H9 (cell line): ENCODE data around the gene ASPM. TPM values are rescaled to one million over a fixed set of nuclear protein-coding genes. Genes with fewer than 3 reads are reported as not detected.

ENCODE experiments used
- DNase-seq: peaks from one replicate; pipeline ENCODE4 v3.0.0-alpha.2; 2017
- H2AFZ ChIP-seq: one replicate; pipeline ENCODE4 v1.6.1; 2013; ENCODE audit warnings: mild to moderate bottlenecking, low read length, control low read depth, moderate library complexity
- H2AK5ac ChIP-seq: 2 replicates; pipeline ENCODE4 v1.6.1; 2013; ENCODE audit warnings: low read length, control low read depth, mixed read lengths; ENCODE audit not compliant: insufficient read length
- H2BK120ac ChIP-seq: one replicate; pipeline ENCODE4 v1.6.1; 2013; ENCODE audit warnings: low read depth, mild to moderate bottlenecking, low read length, control low read depth, inconsistent platforms; ENCODE audit not compliant: poor library complexity, severe bottlenecking
- H2BK12ac ChIP-seq: 2 replicates; pipeline ENCODE4 v1.6.1; 2013; ENCODE audit warnings: low read length, control low read depth, mixed read lengths, low read depth; ENCODE audit not compliant: insufficient read length
- H2BK15ac ChIP-seq: 2 replicates; pipeline ENCODE4 v1.6.1; 2013; ENCODE audit warnings: low read depth, low read length, control low read depth
- H2BK20ac ChIP-seq: one replicate; pipeline ENCODE4 v1.6.1; 2013; ENCODE audit warnings: low read depth, mild to moderate bottlenecking, low read length, control low read depth, inconsistent platforms; ENCODE audit not compliant: poor library complexity, severe bottlenecking
- H2BK5ac ChIP-seq: 2 replicates; pipeline ENCODE4 v1.6.1; 2013; ENCODE audit warnings: low read length, control low read depth, mixed read lengths; ENCODE audit not compliant: insufficient read length
- H3K14ac ChIP-seq: 2 replicates; pipeline ENCODE4 v1.6.1; 2013; ENCODE audit warnings: low read length, control low read depth; ENCODE audit not compliant: insufficient read depth
- H3K18ac ChIP-seq: 2 replicates; pipeline ENCODE4 v1.6.1; 2013; ENCODE audit warnings: low read depth, mild to moderate bottlenecking, mixed read lengths, low read length, control low read depth; ENCODE audit not compliant: insufficient read length
- H3K23ac ChIP-seq: 2 replicates; pipeline ENCODE4 v1.6.1; 2013; ENCODE audit warnings: low read length, control low read depth, mixed read lengths, low read depth; ENCODE audit not compliant: insufficient read length
- H3K23me2 ChIP-seq: 2 replicates; pipeline ENCODE4 v1.6.1; 2013; ENCODE audit warnings: low read depth, mild to moderate bottlenecking, mixed read lengths, low read length, control low read depth; ENCODE audit not compliant: insufficient read length, poor library complexity, severe bottlenecking
- H3K27ac ChIP-seq: 2 replicates; pipeline ENCODE4 v1.5.1; 2013; ENCODE audit warnings: low read length, control low read depth, mixed read lengths, low read depth; ENCODE audit not compliant: insufficient read length
- H3K27me3 ChIP-seq: 2 replicates; pipeline ENCODE4 v1.6.1; 2013; ENCODE audit warnings: low read length, control low read depth, inconsistent platforms; ENCODE audit not compliant: insufficient read depth
- H3K4ac ChIP-seq: 2 replicates; pipeline ENCODE4 v1.6.1; 2013; ENCODE audit warnings: low read depth, mild to moderate bottlenecking, control low read depth, inconsistent platforms, low read length, moderate library complexity
- H3K4me1 ChIP-seq: 2 replicates; pipeline ENCODE4 v1.6.1; 2013; ENCODE audit warnings: low read length, control low read depth, inconsistent platforms; ENCODE audit not compliant: insufficient read depth
- H3K4me2 ChIP-seq: 2 replicates; pipeline ENCODE4 v1.6.1; 2013; ENCODE audit warnings: low read length, control low read depth, mixed read lengths; ENCODE audit not compliant: insufficient read length, insufficient read depth
- H3K56ac ChIP-seq: 2 replicates; pipeline ENCODE4 v1.6.1; 2013; ENCODE audit warnings: low read depth, mild to moderate bottlenecking, mixed read lengths, low read length, control low read depth; ENCODE audit not compliant: insufficient read length
- H3K79me1 ChIP-seq: 2 replicates; pipeline ENCODE4 v1.6.1; 2013; ENCODE audit warnings: low read depth, mild to moderate bottlenecking, moderate library complexity, low read length, control low read depth, inconsistent platforms; ENCODE audit not compliant: insufficient read depth, poor library complexity, severe bottlenecking
- H3K79me2 ChIP-seq: 2 replicates; pipeline ENCODE4 v1.6.1; 2013; ENCODE audit warnings: low read length, control low read depth, inconsistent platforms; ENCODE audit not compliant: insufficient read depth
- H3K9ac ChIP-seq: 2 replicates; pipeline ENCODE4 v1.6.1; 2013; ENCODE audit warnings: low read length, control low read depth, mixed read lengths; ENCODE audit not compliant: insufficient read length; ENCODE audit errors: extremely low read depth
- H3K9me3 ChIP-seq: one replicate; pipeline ENCODE4 v1.6.1; 2013; ENCODE audit warnings: low read depth, low read length, inconsistent platforms; ENCODE audit not compliant: control insufficient read depth
- H3T11ph ChIP-seq: one replicate; pipeline ENCODE4 v1.6.1; 2013; ENCODE audit warnings: mild to moderate bottlenecking, low read length, control low read depth, inconsistent platforms
- H4K20me1 ChIP-seq: one replicate; pipeline ENCODE4 v1.6.1; 2013; ENCODE audit not compliant: control insufficient read depth, insufficient read length, insufficient read depth
- H4K5ac ChIP-seq: 2 replicates; pipeline ENCODE4 v1.6.1; 2013; ENCODE audit warnings: low read depth, mild to moderate bottlenecking, mixed read lengths, low read length, control low read depth; ENCODE audit not compliant: insufficient read length
- H4K8ac ChIP-seq: replicated peaks from 2 replicates; pipeline ENCODE4 v1.6.1; 2013; ENCODE audit warnings: low read length, control low read depth, mixed read lengths, low read depth; ENCODE audit not compliant: insufficient read length
- H4K91ac ChIP-seq: 2 replicates; pipeline ENCODE4 v1.6.1; 2013; ENCODE audit warnings: low read depth, mild to moderate bottlenecking, moderate library complexity, mixed read lengths, low read length, control low read depth; ENCODE audit not compliant: insufficient read length
- H3K27ac Mint-ChIP-seq, 3 experiments: 2 replicates in 2 of 3; 3 replicates in 1 of 3; pipeline ENCODE4 v1.8.0; 2020 to 2021; ENCODE audit warnings: mixed read lengths in 3 of 3, mild to moderate bottlenecking in 1 of 3, moderate library complexity in 1 of 3
- H3K27me3 Mint-ChIP-seq: 2 replicates; pipeline ENCODE4 v1.8.0; 2021; ENCODE audit warnings: low read depth, mild to moderate bottlenecking, moderate library complexity, mixed read lengths
- H3K36me3 Mint-ChIP-seq, 3 experiments: 2 replicates in 2 of 3; 3 replicates in 1 of 3; pipeline ENCODE4 v1.8.0; 2020 to 2021; ENCODE audit warnings: low read depth in 3 of 3, mixed read lengths in 3 of 3; ENCODE audit not compliant: insufficient read depth in 1 of 3
- H3K4me1 Mint-ChIP-seq, 2 experiments: 2 replicates each; pipeline ENCODE4 v1.8.0; 2020; ENCODE audit warnings: mixed read lengths in 2 of 2
- H3K4me3 Mint-ChIP-seq, 2 experiments: 2 replicates in 1 of 2; 3 replicates in 1 of 2; pipeline ENCODE4 v1.8.0; 2020 to 2021; ENCODE audit warnings: mild to moderate bottlenecking in 2 of 2, mixed read lengths in 2 of 2, moderate library complexity in 1 of 2
- H3K9me3 Mint-ChIP-seq, 2 experiments: 2 replicates in 1 of 2; 3 replicates in 1 of 2; pipeline ENCODE4 v1.8.0; 2020; ENCODE audit warnings: mild to moderate bottlenecking in 2 of 2, mixed read lengths in 2 of 2, moderate library complexity in 1 of 2
- total RNA-seq: library from RNA; stranded (reverse); gene quantifications from 2 replicates; pipeline ENCODE4 v1.2.1, GENCODE V29; 2021
- TF ChIP-seq, protein P1 (sequence below): fragments of 200-600 bp; sonication (generic); conservative IDR thresholded peaks from 3 replicates; pipeline ENCODE4 v1.8.0; 2021; ENCODE audit warnings: antibody characterized with exemption, mild to moderate bottlenecking

ASPM gene
- total RNA-seq, 1 experiment from 2014 or later = 34.9 TPM

DNA sequence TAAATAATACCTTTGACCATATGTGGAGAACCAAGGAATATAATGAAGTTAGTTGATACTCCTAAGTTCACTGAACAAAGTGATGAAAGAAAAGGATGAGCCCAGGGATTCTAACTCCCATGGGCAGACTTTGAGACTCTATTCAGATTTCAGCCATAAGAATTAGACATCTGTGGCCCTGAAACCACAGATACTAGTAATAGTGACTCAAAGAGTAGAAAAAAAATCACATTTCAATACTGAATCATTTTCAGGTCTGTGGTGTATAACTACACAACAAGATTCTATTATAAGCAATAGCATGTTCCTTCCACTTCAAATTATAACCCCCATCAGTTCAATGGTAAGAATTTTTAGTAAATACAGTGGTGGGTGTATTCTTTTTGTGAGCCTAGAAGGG is 63.0 kb downstream of the ASPM start:
- peaks cover 76 to 86% (median 81%) of the 10 kb centered on the region in 3 experiments for H3K36me3 Mint-ChIP-seq
- Histone ChIP-seq H3K56ac (no peak overlapping the region), H3K4me2 (no peak overlapping the region), H4K5ac (no peak overlapping the region), H3K14ac (no peak overlapping the region), H3K79me1 (no peaks in the 10 kb centered on the region), H3K4ac (no peak overlapping the region), H2BK5ac (no peak overlapping the region), H4K20me1 (no peaks in the 10 kb centered on the region), H2AFZ (no peak overlapping the region), H2BK120ac (no peak overlapping the region), H3K4me1 (no peaks in the 10 kb centered on the region), H3K23me2 (no peaks in the 10 kb centered on the region), H3K9ac (no peak overlapping the region), H4K91ac (no peak overlapping the region), H2BK15ac (no peak overlapping the region), H3K9me3 (peaks cover 16% of the 10 kb centered on the region), H2BK20ac (no peak overlapping the region), H4K8ac (no peak overlapping the region), H3K27ac (no peak overlapping the region), H3K79me2 (no peaks in the 10 kb centered on the region), H3K27me3 (no peaks in the 10 kb centered on the region), H3K18ac (no peak overlapping the region), H3K23ac (no peak overlapping the region), H3T11ph (no peak overlapping the region), H2BK12ac (no peak overlapping the region), H2AK5ac (no peak overlapping the region)
- TF ChIP-seq, protein P1, sequence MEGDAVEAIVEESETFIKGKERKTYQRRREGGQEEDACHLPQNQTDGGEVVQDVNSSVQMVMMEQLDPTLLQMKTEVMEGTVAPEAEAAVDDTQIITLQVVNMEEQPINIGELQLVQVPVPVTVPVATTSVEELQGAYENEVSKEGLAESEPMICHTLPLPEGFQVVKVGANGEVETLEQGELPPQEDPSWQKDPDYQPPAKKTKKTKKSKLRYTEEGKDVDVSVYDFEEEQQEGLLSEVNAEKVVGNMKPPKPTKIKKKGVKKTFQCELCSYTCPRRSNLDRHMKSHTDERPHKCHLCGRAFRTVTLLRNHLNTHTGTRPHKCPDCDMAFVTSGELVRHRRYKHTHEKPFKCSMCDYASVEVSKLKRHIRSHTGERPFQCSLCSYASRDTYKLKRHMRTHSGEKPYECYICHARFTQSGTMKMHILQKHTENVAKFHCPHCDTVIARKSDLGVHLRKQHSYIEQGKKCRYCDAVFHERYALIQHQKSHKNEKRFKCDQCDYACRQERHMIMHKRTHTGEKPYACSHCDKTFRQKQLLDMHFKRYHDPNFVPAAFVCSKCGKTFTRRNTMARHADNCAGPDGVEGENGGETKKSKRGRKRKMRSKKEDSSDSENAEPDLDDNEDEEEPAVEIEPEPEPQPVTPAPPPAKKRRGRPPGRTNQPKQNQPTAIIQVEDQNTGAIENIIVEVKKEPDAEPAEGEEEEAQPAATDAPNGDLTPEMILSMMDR = no peak
- H3K4me1 Mint-ChIP-seq = no peaks in the 10 kb centered on the region
- H3K27ac Mint-ChIP-seq = no peak overlapping the region
- H3K27me3 Mint-ChIP-seq = peaks cover 2% of the 10 kb centered on the region
- H3K4me3 Mint-ChIP-seq = no peak overlapping the region
- DNase-seq = no peak
- H3K9me3 Mint-ChIP-seq = peaks cover 49 to 56% of the 10 kb centered on the region in 2 experiments
